AG09309 (cell line): Measurements from ENCODE around the gene EYS.

Experiments
- DNase-seq: peaks from one replicate; pipeline ENCODE4 v3.0.0-alpha.2; 2010; ENCODE audit warnings: low read depth
- H3K4me3 ChIP-seq: 2 replicates; pipeline ENCODE4 v1.5.1; 2011; ENCODE audit warnings: mild to moderate bottlenecking, low read depth, low read length, moderate library complexity; ENCODE audit not compliant: control insufficient read depth
- TF ChIP-seq, protein P1 (sequence below): IDR thresholded peaks from 2 replicates; pipeline ENCODE4 v1.5.1; 2011; ENCODE audit warnings: mild to moderate bottlenecking, low read depth, low read length, inconsistent platforms; ENCODE audit not compliant: insufficient read depth, control insufficient read depth; ENCODE audit errors: missing control alignments

The EYS gene

DNA sequence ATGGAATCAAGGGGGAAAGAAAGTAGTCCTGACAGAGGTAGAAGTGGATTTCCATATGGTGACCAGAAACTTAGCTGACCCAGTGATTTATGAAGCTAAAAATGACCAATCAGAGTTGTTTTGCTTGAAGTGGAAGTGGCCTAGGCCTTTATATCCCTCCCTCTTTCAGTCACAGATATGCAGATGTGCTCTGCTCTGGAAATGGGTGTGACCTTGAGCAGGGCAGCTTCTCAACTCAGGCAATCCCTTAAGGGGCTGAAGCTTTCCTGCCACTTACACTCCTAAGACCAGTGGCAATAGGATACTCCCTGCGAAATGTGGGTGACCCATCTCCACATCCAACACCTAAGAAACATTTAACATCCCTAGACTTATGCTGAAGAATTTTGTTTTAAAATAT, 256.6 kb downstream of the EYS start:
- H3K4me3 ChIP-seq: no peak overlapping the region
- no peak for DNase-seq
- TF ChIP-seq, protein P1, sequence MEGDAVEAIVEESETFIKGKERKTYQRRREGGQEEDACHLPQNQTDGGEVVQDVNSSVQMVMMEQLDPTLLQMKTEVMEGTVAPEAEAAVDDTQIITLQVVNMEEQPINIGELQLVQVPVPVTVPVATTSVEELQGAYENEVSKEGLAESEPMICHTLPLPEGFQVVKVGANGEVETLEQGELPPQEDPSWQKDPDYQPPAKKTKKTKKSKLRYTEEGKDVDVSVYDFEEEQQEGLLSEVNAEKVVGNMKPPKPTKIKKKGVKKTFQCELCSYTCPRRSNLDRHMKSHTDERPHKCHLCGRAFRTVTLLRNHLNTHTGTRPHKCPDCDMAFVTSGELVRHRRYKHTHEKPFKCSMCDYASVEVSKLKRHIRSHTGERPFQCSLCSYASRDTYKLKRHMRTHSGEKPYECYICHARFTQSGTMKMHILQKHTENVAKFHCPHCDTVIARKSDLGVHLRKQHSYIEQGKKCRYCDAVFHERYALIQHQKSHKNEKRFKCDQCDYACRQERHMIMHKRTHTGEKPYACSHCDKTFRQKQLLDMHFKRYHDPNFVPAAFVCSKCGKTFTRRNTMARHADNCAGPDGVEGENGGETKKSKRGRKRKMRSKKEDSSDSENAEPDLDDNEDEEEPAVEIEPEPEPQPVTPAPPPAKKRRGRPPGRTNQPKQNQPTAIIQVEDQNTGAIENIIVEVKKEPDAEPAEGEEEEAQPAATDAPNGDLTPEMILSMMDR: no peak

GRCh38 chr6:65449926-65450325, 257.1 kb downstream of the EYS start:
- no peak for DNase-seq
- no peak overlapping the region for H3K4me3 ChIP-seq
- TF ChIP-seq, protein P1: no peak

DNA sequence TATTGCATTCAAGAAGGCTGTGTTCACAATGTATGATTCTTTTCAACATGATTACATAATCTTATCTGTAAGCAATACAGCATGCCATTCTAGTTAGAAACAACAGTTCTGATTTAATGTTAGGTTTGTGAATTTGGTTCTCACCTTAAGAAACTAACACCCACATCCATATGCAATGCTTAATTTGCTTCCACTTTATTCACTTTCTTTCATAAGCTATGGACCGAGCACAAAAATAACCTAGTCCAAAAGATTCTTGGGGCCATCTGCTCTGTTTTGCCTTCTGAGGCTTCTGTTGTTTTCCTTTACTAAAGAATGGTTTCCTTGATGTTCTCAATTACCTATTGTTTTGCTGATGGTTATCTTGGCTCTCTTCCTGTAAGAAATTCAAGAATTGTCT, 258.2 kb downstream of the EYS start:
- TF ChIP-seq, protein P1: no peak
- no peak for DNase-seq
- no peak overlapping the region for H3K4me3 ChIP-seq

DNA sequence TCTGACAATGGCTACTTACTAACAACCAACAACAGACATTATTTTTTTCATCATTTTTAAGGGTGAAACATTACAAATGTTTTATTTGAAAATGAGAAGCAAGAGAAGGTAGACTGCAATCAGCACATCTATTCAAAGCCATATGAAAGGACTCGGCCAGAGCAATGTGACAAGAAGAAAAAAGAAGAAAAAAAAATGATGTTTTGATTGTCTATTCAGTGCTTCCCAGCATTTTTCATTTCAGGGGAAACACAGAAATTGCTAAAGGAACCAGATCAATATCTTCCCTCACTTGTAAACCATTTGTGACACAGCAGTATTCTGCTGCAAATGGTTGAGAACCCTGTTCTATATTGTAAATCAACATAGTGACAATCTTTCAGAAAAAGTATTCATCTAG, 270.7 kb downstream of the EYS start:
- no peak overlapping the region for H3K4me3 ChIP-seq
- TF ChIP-seq, protein P1: no peak
- no peak for DNase-seq

DNA sequence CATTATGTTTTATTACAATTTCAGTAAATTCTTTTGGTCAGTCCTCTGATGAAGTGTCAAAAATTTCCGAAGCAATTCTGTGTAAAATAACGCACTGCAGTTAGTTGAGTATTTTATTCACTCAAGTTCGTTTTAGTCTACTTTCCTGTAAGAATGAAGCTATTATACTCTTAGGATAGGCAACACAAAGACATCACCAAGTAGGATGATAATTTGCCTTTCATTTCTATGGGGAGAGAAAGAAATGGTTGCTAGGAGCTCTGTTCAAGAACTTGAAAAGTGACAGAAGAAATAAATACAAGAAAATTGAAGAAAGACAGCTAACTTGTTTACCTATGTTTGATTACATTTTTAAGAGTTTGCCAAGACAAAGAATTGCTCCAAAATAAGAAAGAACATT, 290.4 kb downstream of the EYS start:
- TF ChIP-seq, protein P1: no peak
- no peak overlapping the region for H3K4me3 ChIP-seq
- DNase-seq: no peak

GRCh38 chr6:65410309-65410708, 296.7 kb downstream of the EYS start:
- TF ChIP-seq, protein P1: no peak
- no peak for DNase-seq
- no peak overlapping the region for H3K4me3 ChIP-seq

DNA sequence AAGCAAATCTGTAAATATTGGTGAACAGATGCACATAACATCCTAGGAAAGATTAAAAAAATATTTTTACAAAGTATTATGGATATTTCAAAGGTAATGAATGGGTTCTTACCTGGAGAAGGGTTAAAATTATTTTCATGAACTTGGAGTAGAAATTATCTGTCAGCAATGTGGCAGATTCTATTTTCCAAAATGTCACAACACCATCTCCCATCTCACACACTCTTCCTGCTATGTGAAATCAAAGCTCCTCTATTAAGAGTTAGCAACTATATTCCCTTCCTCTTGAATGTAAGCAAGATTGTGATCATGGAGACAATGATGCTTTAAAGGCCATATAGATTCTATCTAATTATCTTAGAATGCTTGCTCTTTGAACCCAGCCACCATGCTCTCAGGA, 304.5 kb downstream of the EYS start:
- TF ChIP-seq, protein P1: no peak
- DNase-seq: no peak
- H3K4me3 ChIP-seq: no peak overlapping the region
